Prostate gland (tissue), 2 donors: Measurements from ENCODE around the gene RARS2. TPM values are rescaled to one million over a fixed set of nuclear protein-coding genes. Genes with fewer than 3 reads are reported as not detected.

Source experiments
- DNase-seq: peaks from one replicate; pipeline ENCODE4 v3.0.0-alpha.2; 2019; ENCODE audit warnings: low spot score
- H3K27ac ChIP-seq, 2 donors: fragments of 200-600 bp; sonication (generic); 2 replicates each; pipeline ENCODE4 v1.5.1; 2017 to 2019
- H3K27me3 ChIP-seq: fragments of 200-600 bp; sonication (generic); replicated peaks from 2 replicates; pipeline ENCODE4 v1.5.1; 2019; ENCODE audit not compliant: insufficient read depth
- H3K36me3 ChIP-seq, 2 donors: fragments of 200-600 bp; sonication (generic); 1 replicate in 1 of 2; 2 replicates in 1 of 2; pipeline versions ENCODE4 v1.5.1 to v1.8.1; 2017 to 2019
- H3K4me1 ChIP-seq: fragments of 200-600 bp; sonication (generic); replicated peaks from 2 replicates; pipeline ENCODE4 v1.5.1; 2019
- H3K4me3 ChIP-seq, 2 donors: fragments of 200-600 bp; sonication (generic); 2 replicates each; pipeline ENCODE4 v1.5.1; 2017 to 2019
- H3K9me3 ChIP-seq: fragments of 200-600 bp; sonication (generic); 2 replicates; pipeline ENCODE4 v1.5.1; 2017
- POLR2A ChIP-seq: fragments of 450-650 bp; IDR thresholded peaks from one replicate; pipeline ENCODE4 v1.6.1; 2016; ENCODE audit warnings: antibody characterized with exemption, mild to moderate bottlenecking
- POLR2AphosphoS5 ChIP-seq: sonication (generic); formaldehyde crosslinking; IDR thresholded peaks from one replicate; pipeline ENCODE4 v1.6.1; 2017; ENCODE audit warnings: antibody characterized with exemption
- WGBS: methylation state at CpG from one replicate; pipeline ENCODE4 v1.1.5; 2018; 5-methylcytosine and 5-hydroxymethylcytosine counted together
- intact Hi-C: fragments of 100-400 bp; cut with DNase I; formaldehyde crosslinking; loops from one replicate; pipeline ENCODE4 v1.14.2; 2022
- total RNA-seq, 2 donors: library from RNA; depleted of rRNA; stranded (reverse); fragments of >200 nt; gene quantifications; one replicate each; pipeline ENCODE4 v1.1.0, GENCODE V29; 2016
- TF ChIP-seq, protein P1 (sequence below), 4 experiments: fragments of 200-600 bp in 2 of 4; fragments of 450-650 bp in 2 of 4; sonication (generic) in 2 of 4; IDR thresholded peaks; 1 replicate in 3 of 4; 2 replicates in 1 of 4; pipeline ENCODE4 v1.5.1; 2016 to 2019; ENCODE audit warnings: antibody characterized with exemption in 4 of 4, mild to moderate bottlenecking in 2 of 4, moderate library complexity in 2 of 4

The RARS2 gene
- total RNA-seq, 2 donors from 2014 or later = 27.4 to 29.5 TPM

DNA sequence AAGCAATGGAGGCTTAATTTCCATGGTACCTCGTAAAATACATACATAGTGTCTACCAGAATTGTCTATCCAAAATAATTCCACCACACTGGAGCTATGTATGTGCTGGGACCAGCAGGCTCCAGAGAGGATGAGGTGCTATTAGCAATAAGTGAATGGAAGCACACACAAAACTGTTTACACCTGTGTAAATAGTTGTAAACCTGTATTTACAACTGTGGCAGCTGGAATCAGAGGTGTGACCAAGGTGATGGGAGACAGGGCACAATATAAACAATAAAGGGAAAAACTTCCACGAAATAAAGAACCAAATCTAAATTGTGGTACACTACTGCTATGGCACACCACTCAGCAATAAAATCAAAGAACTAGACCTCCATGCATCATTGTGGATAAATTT is 14.4 kb downstream of the RARS2 start:
- no peak for DNase-seq
- Histone ChIP-seq H3K4me3 (no peak overlapping the region), H3K9me3 (no peaks in the 10 kb centered on the region), H3K4me1 (peaks cover 5% of the 10 kb centered on the region), H3K36me3 (no peaks in the 10 kb centered on the region), H3K27ac (no peak overlapping the region), H3K27me3 (no peaks in the 10 kb centered on the region)
- intact Hi-C loops = no loop called here
- 49% methylated on average over 2 of the region's 2 CpGs for WGBS
- TF ChIP-seq, protein P1, sequence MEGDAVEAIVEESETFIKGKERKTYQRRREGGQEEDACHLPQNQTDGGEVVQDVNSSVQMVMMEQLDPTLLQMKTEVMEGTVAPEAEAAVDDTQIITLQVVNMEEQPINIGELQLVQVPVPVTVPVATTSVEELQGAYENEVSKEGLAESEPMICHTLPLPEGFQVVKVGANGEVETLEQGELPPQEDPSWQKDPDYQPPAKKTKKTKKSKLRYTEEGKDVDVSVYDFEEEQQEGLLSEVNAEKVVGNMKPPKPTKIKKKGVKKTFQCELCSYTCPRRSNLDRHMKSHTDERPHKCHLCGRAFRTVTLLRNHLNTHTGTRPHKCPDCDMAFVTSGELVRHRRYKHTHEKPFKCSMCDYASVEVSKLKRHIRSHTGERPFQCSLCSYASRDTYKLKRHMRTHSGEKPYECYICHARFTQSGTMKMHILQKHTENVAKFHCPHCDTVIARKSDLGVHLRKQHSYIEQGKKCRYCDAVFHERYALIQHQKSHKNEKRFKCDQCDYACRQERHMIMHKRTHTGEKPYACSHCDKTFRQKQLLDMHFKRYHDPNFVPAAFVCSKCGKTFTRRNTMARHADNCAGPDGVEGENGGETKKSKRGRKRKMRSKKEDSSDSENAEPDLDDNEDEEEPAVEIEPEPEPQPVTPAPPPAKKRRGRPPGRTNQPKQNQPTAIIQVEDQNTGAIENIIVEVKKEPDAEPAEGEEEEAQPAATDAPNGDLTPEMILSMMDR (IDR thresholded peaks at IDR 0.05) = no peak
- TF ChIP-seq POLR2A (no peak), POLR2AphosphoS5 (no peak)

DNA sequence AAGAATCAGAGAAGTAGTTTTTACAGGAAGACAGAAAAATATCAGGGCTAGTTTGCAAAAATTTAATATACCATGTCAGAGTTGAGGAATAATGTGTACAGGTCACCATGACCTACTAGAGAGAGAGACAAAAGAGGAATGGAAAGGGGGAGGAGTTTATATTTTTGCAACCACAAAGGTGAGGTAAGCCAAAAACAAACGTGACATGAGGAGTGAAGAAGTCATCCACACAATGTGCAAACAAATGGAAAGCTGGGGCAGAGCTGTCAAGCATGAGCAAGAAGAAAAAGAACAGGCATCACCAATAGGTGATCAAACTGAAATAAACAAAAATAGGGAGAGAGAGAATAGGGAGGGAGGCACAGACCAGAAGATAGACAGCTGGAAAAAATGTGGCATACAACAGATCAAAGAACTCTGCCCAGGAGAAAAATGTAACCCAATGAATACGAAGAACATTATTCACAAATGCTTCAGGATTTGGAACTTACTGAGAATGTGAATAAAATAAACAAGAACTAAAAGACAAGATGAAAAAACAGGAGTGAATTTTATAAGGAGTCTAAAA is 15.5 kb downstream of the RARS2 start:
- no peak overlapping the region for H3K4me3 ChIP-seq
- WGBS = 29% methylated on average over 2 of the region's 2 CpGs

DNA sequence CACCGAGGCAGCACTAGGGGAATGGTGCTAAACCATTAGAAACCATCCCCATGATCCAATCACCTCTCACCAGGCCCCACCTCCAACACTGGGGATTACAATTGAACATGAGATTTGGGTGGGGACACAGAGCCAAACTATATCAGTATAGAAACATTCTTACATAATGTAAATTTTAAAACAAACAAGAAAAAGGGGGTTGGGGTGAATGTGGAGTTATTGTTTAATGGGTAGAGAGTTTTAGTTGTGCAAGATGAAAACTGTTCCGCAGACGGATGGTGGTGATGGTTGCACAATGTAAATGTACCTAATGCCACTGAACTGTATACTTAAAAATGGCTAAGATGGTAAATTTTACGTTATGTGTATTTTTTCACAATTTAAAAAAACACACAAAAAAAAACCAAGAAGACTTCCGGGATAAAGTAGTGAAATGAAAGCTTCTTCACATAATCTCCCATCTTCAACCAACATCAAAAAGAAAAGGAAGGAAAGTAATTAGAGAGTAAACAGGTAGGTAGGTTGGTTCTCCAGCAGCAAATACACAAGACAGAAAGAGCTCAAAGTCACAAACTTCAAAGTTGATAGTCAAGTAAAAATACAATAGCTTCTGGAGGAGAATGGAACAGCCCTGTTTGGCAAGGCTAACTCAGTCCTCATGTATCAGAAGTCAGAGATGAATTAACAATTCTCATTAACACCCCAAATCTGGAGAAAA is 16.3 kb downstream of the RARS2 start:
- no peak overlapping the region for H3K4me3 ChIP-seq
- no peak for DNase-seq
- H3K27me3 ChIP-seq = no peaks in the 10 kb centered on the region
- no peaks in the 10 kb centered on the region for H3K9me3 ChIP-seq
- TF ChIP-seq POLR2A (no peak), POLR2AphosphoS5 (no peak)
- TF ChIP-seq, protein P1 (IDR thresholded peaks at IDR 0.05) = no peak
- no peaks in the 10 kb centered on the region for H3K36me3 ChIP-seq
- intact Hi-C loops = no loop called here
- WGBS = 89% methylated on average over 5 of the region's 5 CpGs
- peaks cover 5% of the 10 kb centered on the region for H3K4me1 ChIP-seq
- H3K27ac ChIP-seq = peak overlapping the region in 1 of 2 donors; percentile 25

More for the DNA sequence above, 15.5 kb downstream of the RARS2 start:
- H3K36me3 ChIP-seq = no peaks in the 10 kb centered on the region
- TF ChIP-seq, protein P1 (IDR thresholded peaks at IDR 0.05) = no peak
- no peak for TF ChIP-seq POLR2AphosphoS5
- TF ChIP-seq POLR2A = no peak
- peaks cover 5% of the 10 kb centered on the region for H3K4me1 ChIP-seq
- H3K9me3 ChIP-seq = no peaks in the 10 kb centered on the region
- no peak overlapping the region for H3K27ac ChIP-seq
- no peaks in the 10 kb centered on the region for H3K27me3 ChIP-seq
- intact Hi-C loops = no loop called here
- no peak for DNase-seq

DNA sequence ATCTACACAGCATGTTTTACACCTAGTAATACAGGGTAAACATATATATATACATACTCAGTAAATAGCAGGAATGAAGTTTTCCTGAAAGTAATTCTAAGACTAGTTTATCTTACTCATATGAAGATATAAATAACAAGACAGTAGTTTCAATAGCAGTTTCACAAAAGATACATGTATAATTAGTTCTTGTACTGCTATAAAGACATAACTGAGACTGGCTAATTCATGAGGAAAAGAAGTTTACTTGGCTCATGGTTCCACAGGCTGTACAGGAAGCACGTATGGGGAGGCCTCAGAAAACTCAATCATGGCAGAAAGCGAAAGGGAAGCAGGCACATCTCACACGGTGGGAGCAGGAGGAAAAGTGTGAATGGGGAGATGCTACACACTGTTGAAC is 16.9 kb downstream of the RARS2 start:
- Histone ChIP-seq H3K27ac (peak overlapping the region in 1 of 2 donors; percentile 25), H3K4me3 (no peak overlapping the region), H3K9me3 (no peaks in the 10 kb centered on the region), H3K36me3 (no peaks in the 10 kb centered on the region), H3K27me3 (no peaks in the 10 kb centered on the region), H3K4me1 (peaks cover 5% of the 10 kb centered on the region)
- no peak for DNase-seq
- 88% methylated on average over 3 of the region's 3 CpGs for WGBS
- TF ChIP-seq POLR2AphosphoS5 = no peak
- TF ChIP-seq POLR2A = no peak
- TF ChIP-seq, protein P1 (IDR thresholded peaks at IDR 0.05) = no peak
- intact Hi-C loops = no loop called here

DNA sequence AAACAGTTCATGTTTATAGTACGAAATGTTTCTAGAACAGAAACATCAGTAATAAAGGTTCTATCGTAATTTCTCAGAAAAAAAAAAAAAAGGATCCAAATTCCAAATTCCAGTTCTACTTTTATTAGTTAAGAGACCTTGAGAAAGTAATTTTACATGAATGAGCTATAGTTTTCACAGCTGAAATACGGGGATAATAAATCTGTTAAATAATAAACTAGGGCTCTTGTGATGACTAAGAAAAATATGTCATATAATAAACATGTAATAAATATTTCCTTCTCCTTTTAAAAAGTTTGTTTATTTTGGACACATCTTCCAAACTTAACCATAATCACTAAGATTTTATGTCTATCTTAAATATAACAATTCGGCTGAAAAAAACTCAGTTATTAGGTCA is 17.8 kb downstream of the RARS2 start:
- WGBS = 39% methylated on average over 4 of the region's 4 CpGs
- Histone ChIP-seq H3K9me3 (no peaks in the 10 kb centered on the region), H3K27me3 (no peaks in the 10 kb centered on the region), H3K4me3 (no peak overlapping the region), H3K36me3 (no peaks in the 10 kb centered on the region), H3K4me1 (peaks cover 5% of the 10 kb centered on the region), H3K27ac (peak overlapping the region; percentile 2 to 45)
- intact Hi-C loops = no loop called here
- no peak for DNase-seq
- TF ChIP-seq, protein P1 (IDR thresholded peaks at IDR 0.05) = no peak
- no peak for TF ChIP-seq POLR2A
- TF ChIP-seq POLR2AphosphoS5 = no peak
